Hepatocyte (in vitro differentiated cells): ENCODE results near the gene ARSI. TPM values are rescaled to one million over a fixed set of nuclear protein-coding genes. Genes with fewer than 3 reads are reported as not detected.

Experiments
- DNase-seq: peaks from one replicate; pipeline ENCODE4 v3.0.0-alpha.2; 2016; ENCODE audit warnings: low spot score
- H2AFZ ChIP-seq: fragments of 200-600 bp; sonication (generic); 2 replicates; pipeline ENCODE4 v1.6.0; 2016; ENCODE audit warnings: antibody characterized with exemption, mild to moderate bottlenecking
- H3K27ac ChIP-seq: fragments of 200-600 bp; sonication (generic); 2 replicates; pipeline ENCODE4 v1.5.1; 2016; ENCODE audit warnings: mild to moderate bottlenecking
- H3K27me3 ChIP-seq: fragments of 200-600 bp; sonication (generic); 2 replicates; pipeline ENCODE4 v1.6.1; 2016
- H3K36me3 ChIP-seq: fragments of 200-600 bp; sonication (generic); replicated peaks from 2 replicates; pipeline ENCODE4 v1.5.1; 2016; ENCODE audit warnings: low read depth; ENCODE audit not compliant: insufficient read depth
- H3K4me1 ChIP-seq: fragments of 200-600 bp; sonication (generic); 2 replicates; pipeline ENCODE4 v1.5.1; 2016; ENCODE audit warnings: mild to moderate bottlenecking, moderate library complexity; ENCODE audit not compliant: insufficient read depth
- H3K4me2 ChIP-seq: fragments of 200-600 bp; sonication (generic); 2 replicates; pipeline ENCODE4 v1.6.0; 2016
- H3K4me3 ChIP-seq: fragments of 200-600 bp; sonication (generic); 2 replicates; pipeline ENCODE4 v1.5.1; 2016; ENCODE audit warnings: mild to moderate bottlenecking
- H3K79me2 ChIP-seq: fragments of 200-600 bp; sonication (generic); 2 replicates; pipeline ENCODE4 v1.6.0; 2017; ENCODE audit warnings: mild to moderate bottlenecking
- H3K9me2 ChIP-seq: fragments of 200-600 bp; sonication (generic); replicated peaks from 2 replicates; pipeline ENCODE4 v1.6.0; 2017; ENCODE audit warnings: mild to moderate bottlenecking; ENCODE audit not compliant: insufficient read depth
- H3K9me3 ChIP-seq: fragments of 200-600 bp; sonication (generic); 2 replicates; pipeline ENCODE4 v1.5.1; 2016; ENCODE audit warnings: low read depth, mild to moderate bottlenecking
- H4K20me1 ChIP-seq: fragments of 200-600 bp; sonication (generic); 2 replicates; pipeline ENCODE4 v1.6.0; 2016; ENCODE audit warnings: mild to moderate bottlenecking; ENCODE audit not compliant: insufficient read depth, poor library complexity, severe bottlenecking
- CTCF ChIP-seq: fragments of 200-600 bp; sonication (generic); IDR thresholded peaks from 2 replicates; pipeline ENCODE4 v1.5.1; 2016; ENCODE audit warnings: antibody characterized with exemption, mild to moderate bottlenecking; ENCODE audit not compliant: poor library complexity
- EZH2 ChIP-seq: fragments of 200-600 bp; sonication (generic); IDR thresholded peaks from 2 replicates; pipeline ENCODE4 v1.6.1; 2016; ENCODE audit warnings: antibody characterized with exemption, mild to moderate bottlenecking, borderline replicate concordance
- EZH2phosphoT487 ChIP-seq: fragments of 200-600 bp; sonication (generic); IDR thresholded peaks from one replicate; pipeline ENCODE4 v1.6.1; 2018; ENCODE audit warnings: antibody characterized with exemption, mild to moderate bottlenecking, low read depth, moderate library complexity; ENCODE audit not compliant: unreplicated experiment, severe bottlenecking
- WGBS: methylation state at CpG from one replicate; pipeline ENCODE4 v1.1.6; 2016; ENCODE audit warnings: low lambda C conversion rate; ENCODE audit errors: missing lambda C conversion rate; 5-methylcytosine and 5-hydroxymethylcytosine counted together
- polyA plus RNA-seq: library from polyadenylated mRNA; unstranded; fragments of >200 nt; fragmentation: Nextera tagmentation; extraction: Ambion mirVana; gene quantifications from 2 replicates; pipeline ENCODE4 v1.2.1, GENCODE V29; 2016
- total RNA-seq: library from RNA; depleted of rRNA; stranded (reverse); fragments of >200 nt; gene quantifications from 2 replicates; pipeline ENCODE4 v1.2.3, GENCODE V29; 2014

The ARSI gene
- total and polyA plus RNA-seq, 2 experiments from 2014 or later = 27.1 to 27.9 TPM

GRCh38 chr5:150281987-150282386 is 20.7 kb downstream of the ARSI start:
- WGBS = 83% methylated on average over 8 of the region's 8 CpGs
- no peak for DNase-seq

GRCh38 chr5:150279330-150280020 is 23.2 kb downstream of the ARSI start:
- TF ChIP-seq EZH2phosphoT487 = no peak
- no peak for TF ChIP-seq EZH2
- TF ChIP-seq CTCF = no peak
- peaks cover 13% of the 10 kb centered on the region for H3K4me1 ChIP-seq
- H3K79me2 ChIP-seq = no peaks in the 10 kb centered on the region
- H3K27ac ChIP-seq = no peak overlapping the region
- no peak overlapping the region for H2AFZ ChIP-seq
- 73% methylated on average over 13 of the region's 13 CpGs for WGBS
- no peaks in the 10 kb centered on the region for H3K9me3 ChIP-seq
- no peak overlapping the region for H3K4me3 ChIP-seq
- H3K4me2 ChIP-seq = no peak overlapping the region
- H3K36me3 ChIP-seq = no peaks in the 10 kb centered on the region
- no peaks in the 10 kb centered on the region for H3K27me3 ChIP-seq
- no peaks in the 10 kb centered on the region for H3K9me2 ChIP-seq
- no peak for DNase-seq
- no peaks in the 10 kb centered on the region for H4K20me1 ChIP-seq

More at GRCh38 chr5:150281987-150282386, 20.7 kb downstream of the ARSI start:
- H3K9me3 ChIP-seq = no peaks in the 10 kb centered on the region
- TF ChIP-seq EZH2phosphoT487 (no peak), CTCF (no peak), EZH2 (no peak)
- no peaks in the 10 kb centered on the region for H3K36me3 ChIP-seq
- peaks cover 13% of the 10 kb centered on the region for H3K4me1 ChIP-seq
- H2AFZ ChIP-seq = no peak overlapping the region
- H3K79me2 ChIP-seq = no peaks in the 10 kb centered on the region
- no peak overlapping the region for H3K27ac ChIP-seq
- no peaks in the 10 kb centered on the region for H4K20me1 ChIP-seq
- H3K27me3 ChIP-seq = no peaks in the 10 kb centered on the region
- no peak overlapping the region for H3K4me3 ChIP-seq
- H3K9me2 ChIP-seq = no peaks in the 10 kb centered on the region
- H3K4me2 ChIP-seq = no peak overlapping the region

GRCh38 chr5:150278916-150279315 is 23.8 kb downstream of the ARSI start:
- Histone ChIP-seq H3K4me2 (no peak overlapping the region), H3K27me3 (no peaks in the 10 kb centered on the region), H3K4me1 (peaks cover 13% of the 10 kb centered on the region), H3K9me3 (no peaks in the 10 kb centered on the region), H2AFZ (no peak overlapping the region), H3K9me2 (no peaks in the 10 kb centered on the region), H3K4me3 (no peak overlapping the region), H3K27ac (no peak overlapping the region), H3K79me2 (no peaks in the 10 kb centered on the region), H3K36me3 (no peaks in the 10 kb centered on the region), H4K20me1 (no peaks in the 10 kb centered on the region)
- no peak for DNase-seq
- TF ChIP-seq EZH2 (no peak), EZH2phosphoT487 (no peak), CTCF (no peak)
- WGBS = 77% methylated on average over 6 of the region's 6 CpGs
